HG02588 (cell line): Measurements from ENCODE around the gene GGT5.
"Not testable (repeated sequence)": the region's sequence is repeated elsewhere in the genome, so short reads cannot be mapped to it uniquely, and the experiment has no call there.

Experiments
- ATAC-seq: cut with Tn5 transposase; IDR thresholded peaks from one replicate; pipeline ENCODE4 v1.9.1; 2021; ENCODE audit warnings: mild to moderate bottlenecking, moderate library complexity; ENCODE audit not compliant: unreplicated experiment

Gene GGT5

GRCh38 chr22:24206460-24207263, 38.2 kb downstream of the GGT5 start:
- ATAC-seq, result not testable (repeated sequence)

- ATAC-seq, result no peak
These were observed 39.3 kb downstream of the GGT5 start for GRCh38 chr22:24205438-24206195.

DNA sequence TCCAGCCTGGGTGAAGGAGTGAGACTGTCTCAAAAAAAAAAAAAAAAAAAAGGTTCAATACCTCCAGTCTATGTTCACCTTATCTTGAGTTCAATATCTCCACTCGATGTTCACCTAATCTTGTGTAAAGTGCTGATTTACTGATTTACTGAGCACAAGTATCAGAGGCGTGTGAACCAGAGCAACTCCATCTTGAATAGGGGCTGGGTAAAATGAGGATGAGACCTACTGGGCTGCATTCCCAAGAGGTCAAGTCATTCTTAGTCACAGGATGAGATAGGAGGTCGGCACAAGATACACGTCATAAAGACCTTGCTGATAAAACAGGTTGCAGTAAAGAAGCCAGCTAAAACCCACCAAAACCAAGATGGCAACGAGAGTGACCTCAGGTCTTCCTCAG, 41.0 kb downstream of the GGT5 start:
- not testable (repeated sequence) for ATAC-seq

GRCh38 chr22:24201681-24202614, 42.9 kb downstream of the GGT5 start:
- no peak for ATAC-seq

DNA sequence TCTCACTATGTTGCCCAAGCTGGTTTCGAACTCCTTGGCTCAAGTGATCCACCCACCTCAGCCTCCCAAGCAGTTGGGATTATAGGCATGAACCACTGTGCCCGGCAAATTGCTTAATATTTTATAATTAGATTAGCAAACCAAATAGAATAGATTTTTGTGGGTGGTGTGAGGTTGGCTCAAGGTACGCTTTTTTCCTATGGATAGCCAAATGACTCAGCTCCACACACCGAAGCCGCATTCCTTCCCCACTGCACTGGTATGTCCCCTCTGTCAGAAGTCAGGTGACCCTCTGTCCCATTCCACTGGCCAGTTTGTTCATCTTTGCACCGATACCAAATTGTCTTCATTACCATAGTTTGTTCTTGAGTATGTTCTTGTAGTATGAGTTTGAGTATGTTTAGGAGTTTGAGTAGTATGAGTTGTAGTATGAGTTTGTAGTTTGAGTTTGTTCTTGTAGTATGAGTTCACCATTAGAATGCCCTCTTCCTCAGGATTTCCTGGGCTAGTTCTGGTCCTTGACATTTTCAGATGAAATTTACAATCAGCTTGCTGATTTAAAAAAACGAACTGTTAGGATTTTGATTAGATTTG, 44.2 kb downstream of the GGT5 start:
- ATAC-seq, result no peak

DNA sequence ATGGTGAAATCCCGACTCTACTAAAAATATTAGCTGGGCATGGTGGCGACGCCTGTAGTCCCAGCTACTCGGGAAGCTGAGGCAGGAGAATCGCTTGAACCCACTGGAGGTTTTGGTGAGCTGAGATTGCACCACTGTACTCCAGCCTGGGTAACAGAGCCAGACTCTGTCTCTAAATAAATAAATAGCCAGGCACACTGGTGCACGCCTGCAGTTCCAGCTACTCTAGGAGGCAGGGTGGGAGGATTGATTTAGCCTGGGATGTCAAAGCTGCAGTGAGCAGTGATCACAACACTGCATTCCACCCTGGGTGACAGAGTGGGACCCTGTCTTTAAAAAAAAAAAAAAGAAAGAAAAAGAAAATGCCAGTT, 46.2 kb downstream of the GGT5 start:
- ATAC-seq, result no peak

- ATAC-seq, result no peak
These were observed 53.0 kb downstream of the GGT5 start for GRCh38 chr22:24191893-24192292.

- no peak for ATAC-seq
These were observed 53.5 kb downstream of the GGT5 start for GRCh38 chr22:24191381-24191841.

- no peak for ATAC-seq
These were observed 54.2 kb downstream of the GGT5 start for GRCh38 chr22:24190596-24191208.

- ATAC-seq, result no peak
These were observed 54.7 kb downstream of the GGT5 start for GRCh38 chr22:24190159-24190540.

- ATAC-seq, result no peak
These were observed 55.4 kb downstream of the GGT5 start for GRCh38 chr22:24189249-24190158.

DNA sequence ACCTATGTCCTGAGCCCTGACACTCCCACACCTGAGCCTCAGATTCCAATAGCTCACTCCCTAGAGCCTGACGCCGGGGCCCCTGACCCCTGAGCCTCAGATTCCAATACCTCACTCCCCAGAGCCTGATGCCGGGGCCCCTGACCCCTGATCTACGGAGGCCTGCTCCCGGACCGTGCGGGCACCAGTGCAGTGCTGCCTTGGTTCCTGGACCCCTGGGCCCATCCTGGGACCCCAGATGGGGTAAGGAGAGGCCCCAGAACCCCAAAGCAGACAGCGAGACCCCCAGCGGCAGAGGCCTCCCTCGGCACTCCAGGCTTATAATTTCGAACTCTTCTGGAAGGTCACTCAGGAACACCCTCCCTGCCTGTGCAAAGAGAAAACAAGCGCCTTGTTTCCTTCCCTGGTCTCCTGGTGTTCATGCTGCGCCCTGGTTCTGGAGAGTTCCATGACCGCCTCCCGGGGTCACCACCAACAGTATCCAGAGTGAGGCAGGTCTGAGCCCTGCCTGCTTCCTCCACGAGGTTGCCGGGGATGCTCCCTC, 56.1 kb downstream of the GGT5 start:
- ATAC-seq, result no peak

- no peak for ATAC-seq
These were observed 56.9 kb downstream of the GGT5 start for GRCh38 chr22:24187731-24188644.

GRCh38 chr22:24186892-24187670, 57.8 kb downstream of the GGT5 start:
- ATAC-seq, result no peak

- no peak for ATAC-seq
These were observed 58.5 kb downstream of the GGT5 start for GRCh38 chr22:24186352-24186740.

- no peak for ATAC-seq
These were observed 59.2 kb downstream of the GGT5 start for GRCh38 chr22:24185501-24186351.
